ENCODE measurements around the gene TMEM233.
A peak's percentile ranks its signal among the peaks of the same experiment; 100 is the strongest.
"Not testable (repeated sequence)": the region's sequence is repeated elsewhere in the genome, so short reads cannot be mapped to it uniquely, and the experiment has no call there.

TMEM233 gene

DNA sequence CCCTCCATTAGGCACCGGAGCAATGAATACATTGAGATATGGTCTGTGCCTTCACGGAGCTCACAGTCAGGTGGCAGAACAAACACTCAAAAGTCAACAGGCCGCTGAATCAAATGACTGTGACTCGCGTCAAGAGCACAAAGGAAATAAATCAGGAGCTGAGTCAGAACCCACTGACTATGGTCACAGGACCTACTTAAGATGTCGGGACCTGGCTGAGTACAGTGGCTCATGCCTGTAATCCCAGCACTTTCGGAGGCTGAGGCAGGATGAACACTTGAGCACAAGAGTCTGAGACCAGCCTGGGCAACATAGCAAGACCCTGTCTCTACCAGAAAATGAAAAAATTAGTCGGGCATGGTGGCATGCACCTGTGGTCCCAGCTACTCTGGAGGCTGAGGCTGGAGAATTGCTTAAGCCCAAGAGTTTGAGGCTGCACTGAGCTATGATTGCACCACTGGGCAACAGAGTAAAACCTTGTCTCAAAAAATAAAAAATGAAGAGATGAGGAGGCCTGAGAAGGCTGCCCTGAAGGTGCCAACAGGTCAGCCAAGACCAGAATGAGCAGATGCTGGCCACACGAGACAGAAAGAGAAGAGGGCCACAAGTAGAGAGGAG is 19.9 kb downstream of the TMEM233 start:
- no peak for DNase-seq

DNA sequence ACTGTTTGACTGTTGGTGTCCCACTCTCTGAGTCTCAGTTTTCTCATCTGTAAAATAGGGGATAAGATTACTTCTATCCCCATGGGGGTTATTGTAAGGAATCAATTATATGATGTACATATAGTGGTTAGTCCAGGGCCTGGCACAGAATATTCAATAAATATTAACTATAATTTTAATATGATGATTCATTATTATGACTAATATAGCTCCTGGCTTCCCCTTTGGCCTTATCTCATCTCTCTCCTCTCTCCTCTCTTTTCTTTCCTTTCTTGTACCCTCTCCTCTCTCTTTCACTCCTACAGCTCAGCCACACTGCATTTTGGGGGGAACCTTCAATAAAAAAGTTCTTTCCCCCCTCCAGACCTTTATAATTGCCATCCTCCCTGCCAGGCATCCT is 21.1 kb downstream of the TMEM233 start:
- DNase-seq = no peak

DNA sequence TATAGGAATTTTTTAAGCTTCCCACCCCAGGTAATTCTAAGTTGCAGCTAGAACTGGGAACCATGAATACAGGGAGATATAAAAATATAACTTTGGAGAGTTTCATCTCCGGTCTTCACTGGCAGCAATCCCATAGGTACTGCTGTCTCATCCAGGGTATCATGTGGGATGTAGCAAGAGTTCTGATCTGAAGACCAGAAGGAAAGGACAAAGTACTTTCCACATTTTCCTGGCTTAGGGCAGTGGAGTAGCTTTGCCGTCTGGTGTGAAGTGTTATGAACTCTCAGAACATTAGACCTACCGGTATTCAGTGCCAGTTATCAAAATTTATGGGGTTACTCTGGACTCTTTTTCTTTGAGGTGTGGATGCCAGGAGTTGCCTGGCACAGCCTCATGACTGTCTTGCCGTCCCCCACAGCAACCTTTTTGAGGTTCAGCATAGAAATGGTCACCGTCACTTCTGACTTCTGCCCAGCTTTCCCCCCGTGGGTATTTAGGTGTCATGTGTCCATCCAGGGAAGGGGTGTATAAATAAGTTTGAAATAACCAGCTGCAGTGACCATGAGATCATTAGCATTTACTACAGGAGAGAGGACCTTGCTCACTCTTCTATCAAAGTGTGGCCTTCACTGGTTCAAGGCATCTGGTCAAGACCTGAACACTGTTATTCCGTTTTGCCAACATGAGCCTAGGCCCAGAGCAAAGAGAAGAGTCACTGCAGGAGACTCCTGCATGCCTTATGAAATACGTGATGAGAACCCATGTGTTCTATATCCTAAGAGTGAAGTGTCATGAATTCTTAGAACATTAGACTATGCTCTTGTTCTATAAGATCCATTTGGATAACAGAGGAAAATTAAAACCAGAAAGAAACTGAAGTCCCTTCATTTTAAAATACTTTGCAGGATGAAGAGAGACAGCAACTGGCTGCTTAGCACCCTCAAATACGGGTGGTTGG is 22.2 kb downstream of the TMEM233 start:
- DNase-seq = no peak

DNA sequence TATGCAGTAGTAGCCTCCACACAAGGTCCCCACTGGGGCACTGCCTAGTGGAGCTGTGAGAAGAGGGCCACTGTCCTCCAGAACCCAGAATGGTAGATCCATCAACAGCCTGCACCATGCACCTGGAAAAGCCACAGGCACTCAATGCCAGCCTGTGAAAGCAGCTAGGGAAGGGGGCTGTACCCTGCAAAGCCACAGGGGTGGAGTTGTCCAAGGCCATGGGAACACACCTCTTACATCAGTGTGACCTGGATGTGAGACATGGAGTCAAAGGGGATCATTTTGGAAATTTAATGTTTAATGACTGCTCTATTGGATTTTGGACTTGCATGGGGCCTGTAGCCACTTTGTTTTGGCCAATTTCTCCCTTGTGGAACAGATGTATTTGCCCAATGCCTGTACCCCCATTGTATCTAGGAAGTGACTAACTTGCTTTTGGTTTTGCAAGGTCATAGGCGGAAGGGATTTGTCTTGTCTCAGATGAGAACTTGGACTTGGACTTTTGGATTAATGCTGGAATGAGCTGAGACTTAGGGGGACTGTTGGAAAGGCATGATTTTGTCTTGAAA is 24.8 kb downstream of the TMEM233 start:
- DNase-seq = not testable (repeated sequence)

GRCh38 chr12:119620490-119620889 is 26.9 kb downstream of the TMEM233 start:
- no peak for DNase-seq

GRCh38 chr12:119621878-119622277 is 28.3 kb downstream of the TMEM233 start:
- DNase-seq = no peak

GRCh38 chr12:119624966-119625365 is 31.4 kb downstream of the TMEM233 start:
- no peak for DNase-seq

- DNase-seq = no peak
Measured at GRCh38 chr12:119627019-119627643, 33.6 kb downstream of the TMEM233 start.

GRCh38 chr12:119627686-119628085 is 34.1 kb downstream of the TMEM233 start:
- DNase-seq = no peak

- no peak for DNase-seq
Measured at GRCh38 chr12:119630223-119630780, 36.7 kb downstream of the TMEM233 start.

- no peak for DNase-seq
Measured at GRCh38 chr12:119630962-119631550, 37.5 kb downstream of the TMEM233 start.

DNA sequence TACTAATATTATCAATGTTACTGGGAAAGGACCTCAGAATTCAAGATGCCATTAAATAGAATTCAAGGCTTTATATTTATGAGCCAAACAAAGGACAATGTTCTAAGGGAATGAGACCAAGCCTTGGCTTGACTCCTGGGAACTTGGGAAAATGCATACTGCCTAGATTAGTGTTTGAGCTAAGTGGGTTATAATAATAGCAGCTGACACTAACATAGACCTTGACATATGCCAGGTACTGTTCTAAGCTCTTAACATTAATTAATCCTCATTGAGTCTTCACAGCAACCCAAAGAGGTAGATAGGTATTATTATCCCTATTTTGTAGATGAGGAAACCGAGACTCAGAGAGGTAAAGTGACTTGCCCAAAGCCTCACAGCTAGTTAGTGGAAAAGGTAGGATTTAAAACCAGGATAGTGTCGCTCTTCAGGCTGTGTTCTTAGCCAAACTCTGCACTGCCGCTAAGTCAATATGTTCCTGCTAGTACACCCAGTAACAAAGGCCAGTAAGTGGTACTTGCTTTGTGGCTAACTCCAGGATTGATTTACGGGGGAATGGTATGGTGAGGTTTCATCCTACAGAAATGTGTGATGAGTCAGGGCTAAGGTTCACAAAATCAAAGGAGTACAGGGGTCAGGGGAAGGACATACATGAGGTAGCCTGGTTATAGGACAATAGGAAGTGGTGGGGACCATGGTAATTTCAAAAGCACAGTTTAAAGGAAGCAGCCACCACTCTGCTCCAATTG is 38.5 kb downstream of the TMEM233 start:
- DNase-seq = peak; percentile 12

DNA sequence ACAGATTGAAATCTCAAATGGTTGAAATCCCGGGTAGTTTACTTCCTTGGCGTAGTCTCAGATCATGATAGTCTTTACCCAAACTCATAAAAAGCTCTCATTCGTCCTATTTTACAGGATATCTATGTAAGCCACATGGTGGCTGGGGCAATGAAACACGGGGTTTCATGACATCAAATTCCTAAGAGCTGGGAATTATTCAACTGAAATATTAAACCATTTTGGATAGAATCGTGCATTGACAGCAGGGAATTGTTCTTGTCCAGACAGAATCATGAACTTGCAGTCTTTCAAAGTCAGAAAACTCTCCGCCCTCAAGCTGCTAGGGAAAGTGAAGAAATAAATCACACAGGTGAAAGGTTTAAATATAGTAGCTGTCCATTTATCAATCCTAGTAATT is 41.2 kb downstream of the TMEM233 start:
- DNase-seq = no peak

GRCh38 chr12:119642986-119643385 is 49.4 kb downstream of the TMEM233 start:
- DNase-seq = no peak

DNA sequence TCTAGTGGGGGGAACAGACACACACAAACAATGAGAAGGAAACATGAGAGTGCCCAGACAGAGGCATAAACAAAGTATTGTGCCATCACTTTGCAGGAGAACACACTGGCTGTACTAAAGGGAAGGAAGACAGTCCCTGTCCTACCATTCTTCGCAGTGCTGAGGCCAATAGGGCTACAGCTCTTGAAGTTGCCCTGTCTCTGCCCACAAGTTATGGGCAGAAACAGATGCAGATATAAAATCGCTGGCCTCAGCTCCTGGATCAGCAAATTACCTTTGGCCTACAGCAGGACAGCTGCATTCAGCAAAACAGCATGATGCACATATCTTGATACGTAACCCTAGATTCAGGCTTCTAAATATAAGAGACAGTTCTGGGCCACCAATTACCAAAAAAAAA is 51.4 kb downstream of the TMEM233 start:
- no peak for DNase-seq

- no peak for DNase-seq
Measured at GRCh38 chr12:119645535-119646059, 52.0 kb downstream of the TMEM233 start.

DNA sequence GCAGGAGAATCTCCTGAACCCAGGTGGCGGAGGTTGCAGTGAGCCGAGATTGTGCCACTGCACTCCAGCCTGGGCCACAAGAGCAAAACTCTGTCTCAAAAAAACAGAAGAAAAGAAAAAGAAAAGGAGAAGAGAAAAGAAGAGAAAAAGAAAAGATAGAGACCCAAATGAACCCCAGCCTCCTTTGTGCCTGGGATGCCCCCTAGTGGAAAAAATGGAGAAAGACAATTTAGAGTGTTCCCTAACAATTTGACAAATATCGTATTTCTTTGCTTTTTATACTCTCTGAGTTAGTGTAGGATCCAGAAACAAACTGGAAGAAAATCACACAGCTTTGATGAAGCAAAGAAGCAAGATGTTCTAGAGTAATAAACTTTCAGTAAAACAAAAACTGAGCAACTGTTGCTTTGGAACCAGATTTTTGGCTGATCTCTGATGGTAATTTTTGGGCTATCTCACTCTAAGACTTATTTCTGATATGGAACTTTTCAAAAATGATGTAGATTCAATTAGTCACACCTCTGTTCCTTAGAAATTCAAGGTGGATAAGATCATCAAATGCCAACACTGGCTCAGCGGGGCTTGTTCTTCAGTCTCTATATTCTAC is 55.7 kb downstream of the TMEM233 start:
- DNase-seq = no peak

GRCh38 chr12:119652665-119653064 is 59.1 kb downstream of the TMEM233 start:
- DNase-seq = no peak

DNA sequence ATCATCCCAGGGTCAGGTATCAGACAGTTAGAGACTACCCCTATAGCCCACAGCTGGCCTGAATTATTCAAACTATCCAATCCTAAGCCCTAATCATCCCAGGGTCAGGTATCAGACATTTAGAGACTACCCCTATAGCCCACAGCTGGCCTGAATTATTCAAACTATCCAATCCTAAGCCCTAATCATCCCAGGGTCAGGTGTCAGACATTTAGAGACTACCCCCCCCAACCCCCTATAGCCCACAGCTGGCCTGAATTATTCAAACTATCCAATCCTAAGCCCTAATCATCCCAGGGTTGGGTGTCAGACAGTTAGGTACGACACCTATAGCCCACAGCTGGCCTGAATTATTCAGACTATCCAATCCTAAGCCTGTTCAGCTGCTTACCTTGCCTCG is 63.4 kb downstream of the TMEM233 start:
- not testable (repeated sequence) for DNase-seq

DNA sequence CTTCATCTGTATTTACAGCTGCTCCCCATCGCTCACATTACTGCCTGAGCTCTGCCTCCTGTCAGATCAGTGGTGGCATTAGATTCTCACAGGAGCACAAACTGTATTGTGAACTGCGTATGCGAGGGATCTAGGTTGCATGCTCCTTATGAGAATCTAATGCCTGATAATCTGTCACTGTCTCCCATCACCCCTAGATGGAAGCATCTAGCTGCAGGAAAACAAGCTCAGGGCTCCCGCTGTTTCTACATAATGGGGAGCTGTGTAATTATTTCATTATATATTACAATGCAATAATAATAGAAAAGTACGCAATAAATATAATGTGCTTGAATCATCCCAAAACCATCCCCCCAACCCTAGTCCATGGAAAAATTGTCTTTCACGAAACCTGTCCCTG is 64.6 kb downstream of the TMEM233 start:
- not testable (repeated sequence) for DNase-seq

DNA sequence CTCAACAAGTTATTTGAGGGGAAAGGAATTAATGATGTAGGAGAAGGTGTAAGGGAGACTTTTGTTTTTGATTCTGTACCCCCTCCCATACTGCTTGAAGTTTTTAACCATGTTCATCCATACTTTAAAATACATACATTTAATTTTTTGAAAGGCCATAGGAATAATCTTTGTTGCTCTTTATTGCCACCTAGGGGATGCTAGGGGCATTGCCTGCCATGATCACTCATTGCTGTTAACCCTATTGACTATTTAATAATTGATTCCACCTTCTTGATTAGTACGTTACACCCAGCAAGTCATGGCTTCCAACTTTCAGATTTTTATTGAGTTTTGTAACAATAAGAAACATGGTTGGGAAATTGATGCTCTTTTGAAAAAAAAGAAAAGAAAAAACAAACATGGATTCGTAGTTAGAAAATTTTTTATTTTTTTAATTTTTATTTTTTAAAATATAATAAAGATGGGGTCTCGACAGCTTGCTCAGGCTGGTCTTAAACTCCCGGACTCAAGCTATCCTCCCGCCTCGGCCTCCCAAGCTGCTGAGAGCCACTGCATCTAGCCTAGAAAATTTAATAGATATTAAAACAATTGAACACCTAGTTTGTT is 65.8 kb downstream of the TMEM233 start:
- peak; percentile 14 for DNase-seq

Measured in fibroblast of skin of right biceps (primary cell).